ENCODE data around the gene WWOX.

The WWOX gene

DNA sequence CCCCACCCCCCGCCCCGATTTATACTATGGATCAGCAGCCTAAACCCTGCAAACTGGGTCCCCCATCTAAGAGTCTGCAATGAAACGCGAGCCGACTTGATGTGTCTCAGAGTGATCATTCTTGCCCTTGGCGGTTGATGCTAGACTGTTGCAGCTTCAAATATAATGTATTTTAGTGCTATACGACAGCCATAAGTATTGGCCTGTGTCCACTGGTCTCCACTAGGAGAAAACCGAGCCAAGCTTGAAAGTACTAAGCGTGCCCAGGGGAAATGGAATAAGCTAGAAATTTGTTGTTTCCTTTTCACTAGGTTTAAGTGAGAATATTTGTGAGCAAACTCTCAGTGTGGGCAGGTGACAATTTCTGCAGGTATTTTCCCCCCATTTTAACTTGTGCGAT, 789.9 kb downstream of the WWOX start:
- Histone ChIP-seq H3K36me3 (ENCODE audit: control insufficient read depth, insufficient read depth, low read length) (no peaks in the 10 kb centered on the region), H3K27me3 (ENCODE audit: insufficient read depth, low read length, poor library complexity) (no peaks in the 10 kb centered on the region), H2BK15ac (replicated peaks; ENCODE audit: low read depth) (no peak overlapping the region), H3K79me1 (ENCODE audit: low read length) (no peaks in the 10 kb centered on the region), H2BK120ac (ENCODE audit: low read depth, low read length) (no peak overlapping the region), H3K4me3 (ENCODE audit: low read length) (no peak overlapping the region), H3K9ac (ENCODE audit: low read length) (no peak overlapping the region), H3K4me1 (ENCODE audit: control insufficient read depth, low read depth, low read length) (no peaks in the 10 kb centered on the region), H2AK5ac (ENCODE audit: low read length) (no peak overlapping the region), H4K5ac (ENCODE audit: low read length) (no peak overlapping the region), H3K4ac (ENCODE audit: low read depth, low read length) (no peak overlapping the region), H4K8ac (ENCODE audit: low read depth, low read length) (no peak overlapping the region), H3K56ac (ENCODE audit: low read length) (no peak overlapping the region), H3K79me2 (ENCODE audit: control insufficient read depth, insufficient read depth, low read length) (no peaks in the 10 kb centered on the region), H3K18ac (ENCODE audit: low read length) (no peak overlapping the region), H3K4me2 (ENCODE audit: low read length) (no peak overlapping the region), H3K23ac (ENCODE audit: low read length) (no peak overlapping the region), H2BK5ac (ENCODE audit: low read length) (no peak overlapping the region), H3K27ac (ENCODE audit: low read depth, low read length) (no peak overlapping the region)
- DNase-seq: no peak
- no CpG with 5 or more reads among the region's 10 CpGs for WGBS (ENCODE audit: extremely low coverage, insufficient coverage, low lambda C conversion rate)

DNA sequence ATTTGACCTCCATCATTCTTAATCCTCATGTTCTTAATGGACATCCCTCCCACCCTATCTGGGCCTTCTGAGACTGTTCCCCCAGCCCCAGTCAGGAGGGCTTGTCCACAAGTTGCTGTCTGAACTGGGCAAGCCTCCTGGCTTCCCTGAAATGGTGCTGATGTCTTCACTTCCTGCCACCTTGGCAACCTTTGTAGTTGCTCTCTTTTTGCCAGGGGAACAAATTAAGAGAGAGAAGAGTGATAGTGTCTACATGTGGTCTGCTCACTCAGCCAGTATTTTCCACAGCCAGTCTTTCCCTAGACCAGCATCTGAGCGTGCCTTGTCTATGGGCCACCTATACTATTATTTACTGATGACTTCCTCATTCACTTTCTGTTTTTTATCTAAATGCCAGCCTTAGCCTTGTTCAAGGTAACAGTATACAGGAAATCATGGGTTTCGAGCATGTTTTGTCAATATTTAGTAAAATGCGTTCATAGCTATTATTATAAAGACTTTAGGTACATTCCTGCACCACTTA, 791.0 kb downstream of the WWOX start:
- no peak for DNase-seq
- WGBS (ENCODE audit: extremely low coverage, insufficient coverage, low lambda C conversion rate): no CpG with 5 or more reads among the region's 3 CpGs
- H2BK120ac ChIP-seq (ENCODE audit: low read depth, low read length): no peak overlapping the region
- no peak overlapping the region for H2BK15ac ChIP-seq (replicated peaks; ENCODE audit: low read depth)
- H3K4me1 ChIP-seq (ENCODE audit: control insufficient read depth, low read depth, low read length): no peaks in the 10 kb centered on the region
- no peak overlapping the region for H3K4me3 ChIP-seq (ENCODE audit: low read length)
- H3K36me3 ChIP-seq (ENCODE audit: control insufficient read depth, insufficient read depth, low read length): no peaks in the 10 kb centered on the region
- H3K79me2 ChIP-seq (ENCODE audit: control insufficient read depth, insufficient read depth, low read length): no peaks in the 10 kb centered on the region
- H4K8ac ChIP-seq (ENCODE audit: low read depth, low read length): no peak overlapping the region
- no peak overlapping the region for H3K27ac ChIP-seq (ENCODE audit: low read depth, low read length)
- no peaks in the 10 kb centered on the region for H3K79me1 ChIP-seq (ENCODE audit: low read length)
- no peak overlapping the region for H4K5ac ChIP-seq (ENCODE audit: low read length)
- H3K9ac ChIP-seq (ENCODE audit: low read length): no peak overlapping the region
- no peak overlapping the region for H3K4ac ChIP-seq (ENCODE audit: low read depth, low read length)
- H3K23ac ChIP-seq (ENCODE audit: low read length): no peak overlapping the region
- H3K27me3 ChIP-seq (ENCODE audit: insufficient read depth, low read length, poor library complexity): no peaks in the 10 kb centered on the region
- H2BK5ac ChIP-seq (ENCODE audit: low read length): no peak overlapping the region
- H3K4me2 ChIP-seq (ENCODE audit: low read length): no peak overlapping the region
- no peak overlapping the region for H2AK5ac ChIP-seq (ENCODE audit: low read length)
- H3K56ac ChIP-seq (ENCODE audit: low read length): no peak overlapping the region
- no peak overlapping the region for H3K18ac ChIP-seq (ENCODE audit: low read length)

DNA sequence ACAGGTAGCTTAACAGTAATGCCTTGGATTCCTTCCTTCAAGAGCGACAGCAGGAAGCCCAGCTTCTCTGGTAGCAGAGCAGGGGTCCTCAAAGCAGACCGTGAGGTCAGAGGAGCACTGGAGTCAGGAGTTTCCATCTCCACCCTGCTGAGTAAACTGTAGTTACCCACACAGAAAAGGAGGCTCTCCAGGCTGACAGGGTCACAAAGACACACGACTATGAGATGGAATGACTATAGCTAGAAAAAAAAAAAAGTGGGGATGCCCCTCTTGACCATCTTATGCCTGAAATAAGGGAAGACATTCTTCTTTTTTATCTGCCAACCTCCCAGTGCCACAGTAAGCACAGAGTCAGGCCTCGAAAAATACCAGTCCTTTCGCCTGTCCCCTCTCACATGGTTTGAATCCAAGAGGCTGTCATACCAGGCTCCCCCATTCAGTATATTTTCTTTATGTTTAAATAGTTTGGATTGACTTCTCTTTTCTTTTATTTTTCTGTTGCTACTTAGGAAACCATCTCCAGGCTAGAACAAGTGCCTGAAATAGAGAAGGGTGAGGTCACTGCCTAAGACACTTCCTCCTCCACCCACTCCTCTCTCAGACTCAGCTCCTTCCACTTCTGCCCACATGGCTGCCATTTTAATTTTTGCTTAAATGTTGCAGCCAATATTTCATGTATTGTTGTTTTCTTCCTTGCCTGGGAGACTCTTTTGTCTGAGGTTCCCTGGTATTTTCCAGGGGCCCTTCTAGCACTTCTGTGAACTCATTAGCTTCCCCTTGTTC, 793.7 kb downstream of the WWOX start:
- H4K5ac ChIP-seq (ENCODE audit: low read length): no peak overlapping the region
- no CpG with 5 or more reads among the region's 5 CpGs for WGBS (ENCODE audit: extremely low coverage, insufficient coverage, low lambda C conversion rate)

DNA sequence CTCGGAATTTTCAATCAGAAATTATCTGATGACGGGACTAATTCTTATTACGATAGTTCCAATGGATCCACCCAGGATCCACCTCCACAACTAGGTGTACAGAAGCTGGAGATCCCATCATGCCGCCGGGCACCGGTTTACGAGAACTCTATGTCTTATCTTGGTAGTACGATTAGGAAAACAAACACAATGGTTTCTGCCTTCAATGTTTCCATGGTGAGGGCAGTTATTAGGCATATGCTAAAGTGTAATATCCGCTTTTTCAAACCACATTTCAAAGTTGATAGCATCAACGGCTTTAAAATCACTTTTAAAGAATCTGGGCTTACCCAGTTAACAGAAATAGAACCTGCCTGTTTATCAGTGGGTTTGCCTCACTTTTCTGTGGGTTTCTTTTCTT, 795.4 kb downstream of the WWOX start:
- Histone ChIP-seq H3K4me3 (ENCODE audit: low read length) (no peak overlapping the region), H3K18ac (ENCODE audit: low read length) (no peak overlapping the region), H2BK15ac (replicated peaks; ENCODE audit: low read depth) (no peak overlapping the region), H3K36me3 (ENCODE audit: control insufficient read depth, insufficient read depth, low read length) (no peaks in the 10 kb centered on the region), H3K4ac (ENCODE audit: low read depth, low read length) (no peak overlapping the region), H3K9ac (ENCODE audit: low read length) (no peak overlapping the region), H2AK5ac (ENCODE audit: low read length) (no peak overlapping the region), H3K23ac (ENCODE audit: low read length) (no peak overlapping the region), H2BK5ac (ENCODE audit: low read length) (no peak overlapping the region), H3K79me1 (ENCODE audit: low read length) (no peaks in the 10 kb centered on the region), H2BK120ac (ENCODE audit: low read depth, low read length) (no peak overlapping the region), H4K5ac (ENCODE audit: low read length) (no peak overlapping the region), H3K4me1 (ENCODE audit: control insufficient read depth, low read depth, low read length) (no peaks in the 10 kb centered on the region), H3K27me3 (ENCODE audit: insufficient read depth, low read length, poor library complexity) (no peaks in the 10 kb centered on the region), H3K79me2 (ENCODE audit: control insufficient read depth, insufficient read depth, low read length) (no peaks in the 10 kb centered on the region), H3K4me2 (ENCODE audit: low read length) (no peak overlapping the region), H4K8ac (ENCODE audit: low read depth, low read length) (no peak overlapping the region), H3K56ac (ENCODE audit: low read length) (no peak overlapping the region), H3K27ac (ENCODE audit: low read depth, low read length) (no peak overlapping the region)
- DNase-seq: no peak
- no CpG with 5 or more reads among the region's 10 CpGs for WGBS (ENCODE audit: extremely low coverage, insufficient coverage, low lambda C conversion rate)

More for the DNA sequence above, 793.7 kb downstream of the WWOX start:
- Histone ChIP-seq H2AK5ac (ENCODE audit: low read length) (no peak overlapping the region), H3K79me2 (ENCODE audit: control insufficient read depth, insufficient read depth, low read length) (no peaks in the 10 kb centered on the region), H3K79me1 (ENCODE audit: low read length) (no peaks in the 10 kb centered on the region), H3K9ac (ENCODE audit: low read length) (no peak overlapping the region), H2BK120ac (ENCODE audit: low read depth, low read length) (no peak overlapping the region), H2BK5ac (ENCODE audit: low read length) (no peak overlapping the region), H3K4ac (ENCODE audit: low read depth, low read length) (no peak overlapping the region), H3K56ac (ENCODE audit: low read length) (no peak overlapping the region), H3K23ac (ENCODE audit: low read length) (no peak overlapping the region), H3K36me3 (ENCODE audit: control insufficient read depth, insufficient read depth, low read length) (no peaks in the 10 kb centered on the region), H3K27ac (ENCODE audit: low read depth, low read length) (no peak overlapping the region), H4K8ac (ENCODE audit: low read depth, low read length) (no peak overlapping the region), H3K4me3 (ENCODE audit: low read length) (no peak overlapping the region), H2BK15ac (replicated peaks; ENCODE audit: low read depth) (no peak overlapping the region), H3K4me1 (ENCODE audit: control insufficient read depth, low read depth, low read length) (no peaks in the 10 kb centered on the region), H3K27me3 (ENCODE audit: insufficient read depth, low read length, poor library complexity) (no peaks in the 10 kb centered on the region), H3K18ac (ENCODE audit: low read length) (no peak overlapping the region), H3K4me2 (ENCODE audit: low read length) (no peak overlapping the region)
- no peak for DNase-seq

DNA sequence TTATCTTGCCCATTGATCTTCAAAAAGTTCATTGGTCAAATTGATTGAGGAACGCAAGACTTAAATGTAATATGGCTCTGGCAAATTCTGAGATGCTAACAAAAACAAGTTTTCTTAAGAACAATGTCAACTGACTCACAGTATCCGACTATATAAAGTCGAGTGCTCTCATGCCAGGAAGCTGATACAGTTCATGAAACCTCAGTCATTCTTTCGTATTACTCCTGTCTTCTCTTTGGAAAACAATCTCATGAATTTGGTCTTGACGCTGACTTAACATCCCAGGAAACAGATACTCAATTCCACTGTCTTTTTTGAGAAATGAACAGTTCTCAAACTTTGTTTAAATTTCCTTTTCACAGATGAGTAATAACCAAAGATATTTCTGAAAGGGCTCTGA, 796.2 kb downstream of the WWOX start:
- Histone ChIP-seq H3K27ac (ENCODE audit: low read depth, low read length) (no peak overlapping the region), H3K79me2 (ENCODE audit: control insufficient read depth, insufficient read depth, low read length) (no peaks in the 10 kb centered on the region), H3K23ac (ENCODE audit: low read length) (no peak overlapping the region), H3K56ac (ENCODE audit: low read length) (no peak overlapping the region), H3K18ac (ENCODE audit: low read length) (no peak overlapping the region), H3K79me1 (ENCODE audit: low read length) (no peaks in the 10 kb centered on the region), H2BK120ac (ENCODE audit: low read depth, low read length) (no peak overlapping the region), H3K4me2 (ENCODE audit: low read length) (no peak overlapping the region), H2BK15ac (replicated peaks; ENCODE audit: low read depth) (no peak overlapping the region), H3K9ac (ENCODE audit: low read length) (no peak overlapping the region), H3K4ac (ENCODE audit: low read depth, low read length) (no peak overlapping the region), H2AK5ac (ENCODE audit: low read length) (no peak overlapping the region), H4K5ac (ENCODE audit: low read length) (no peak overlapping the region), H2BK5ac (ENCODE audit: low read length) (no peak overlapping the region), H3K4me1 (ENCODE audit: control insufficient read depth, low read depth, low read length) (no peaks in the 10 kb centered on the region), H3K4me3 (ENCODE audit: low read length) (no peak overlapping the region), H3K36me3 (ENCODE audit: control insufficient read depth, insufficient read depth, low read length) (no peaks in the 10 kb centered on the region), H4K8ac (ENCODE audit: low read depth, low read length) (no peak overlapping the region), H3K27me3 (ENCODE audit: insufficient read depth, low read length, poor library complexity) (no peaks in the 10 kb centered on the region)
- no CpG with 5 or more reads among the region's 5 CpGs for WGBS (ENCODE audit: extremely low coverage, insufficient coverage, low lambda C conversion rate)
- DNase-seq: no peak

DNA sequence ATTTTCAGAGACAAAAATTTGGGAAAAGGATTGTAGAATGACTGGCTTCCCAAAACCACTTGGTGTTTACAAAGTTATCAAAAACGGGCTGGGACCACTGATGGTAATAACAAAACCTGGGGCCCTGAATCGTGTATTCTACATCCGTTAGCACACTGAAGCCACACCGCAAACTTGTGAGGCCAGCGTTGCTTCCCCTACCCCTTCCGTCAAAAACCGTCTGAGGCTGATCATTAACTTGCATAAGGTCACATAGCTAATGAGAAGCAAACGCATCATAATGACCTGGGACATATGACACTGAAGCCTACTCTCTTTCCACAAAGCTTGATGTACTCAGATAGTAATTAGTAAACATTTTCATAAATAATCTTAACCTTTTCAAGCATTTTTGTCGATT, 796.8 kb downstream of the WWOX start:
- H4K5ac ChIP-seq (ENCODE audit: low read length): no peak overlapping the region

More for the DNA sequence above, 796.8 kb downstream of the WWOX start:
- H3K4me2 ChIP-seq (ENCODE audit: low read length): no peak overlapping the region
- H3K4me1 ChIP-seq (ENCODE audit: control insufficient read depth, low read depth, low read length): no peaks in the 10 kb centered on the region
- no peak overlapping the region for H4K8ac ChIP-seq (ENCODE audit: low read depth, low read length)
- H3K36me3 ChIP-seq (ENCODE audit: control insufficient read depth, insufficient read depth, low read length): no peaks in the 10 kb centered on the region
- H3K27me3 ChIP-seq (ENCODE audit: insufficient read depth, low read length, poor library complexity): no peaks in the 10 kb centered on the region
- no peaks in the 10 kb centered on the region for H3K79me2 ChIP-seq (ENCODE audit: control insufficient read depth, insufficient read depth, low read length)
- no peak overlapping the region for H3K9ac ChIP-seq (ENCODE audit: low read length)
- no peaks in the 10 kb centered on the region for H3K79me1 ChIP-seq (ENCODE audit: low read length)
- H3K4me3 ChIP-seq (ENCODE audit: low read length): no peak overlapping the region
- no peak overlapping the region for H3K18ac ChIP-seq (ENCODE audit: low read length)
- H3K4ac ChIP-seq (ENCODE audit: low read depth, low read length): no peak overlapping the region
- peak overlapping the region; percentile 15 for H3K56ac ChIP-seq (ENCODE audit: low read length)
- H2BK5ac ChIP-seq (ENCODE audit: low read length): no peak overlapping the region
- no CpG with 5 or more reads among the region's 9 CpGs for WGBS (ENCODE audit: extremely low coverage, insufficient coverage, low lambda C conversion rate)
- H2BK120ac ChIP-seq (ENCODE audit: low read depth, low read length): no peak overlapping the region
- no peak overlapping the region for H3K27ac ChIP-seq (ENCODE audit: low read depth, low read length)
- no peak for DNase-seq
- H2AK5ac ChIP-seq (ENCODE audit: low read length): no peak overlapping the region
- no peak overlapping the region for H2BK15ac ChIP-seq (replicated peaks; ENCODE audit: low read depth)
- no peak overlapping the region for H3K23ac ChIP-seq (ENCODE audit: low read length)

Measured in mesendoderm (in vitro differentiated cells).